Measurements from ENCODE around the gene LMOD1. TPM values are rescaled to one million over a fixed set of nuclear protein-coding genes. Genes with fewer than 3 reads are reported as not detected.

The LMOD1 gene
- total and polyA plus RNA-seq, 3 donors from 2014 or later = 31.4 to 46.3 (median 39.4) TPM

DNA sequence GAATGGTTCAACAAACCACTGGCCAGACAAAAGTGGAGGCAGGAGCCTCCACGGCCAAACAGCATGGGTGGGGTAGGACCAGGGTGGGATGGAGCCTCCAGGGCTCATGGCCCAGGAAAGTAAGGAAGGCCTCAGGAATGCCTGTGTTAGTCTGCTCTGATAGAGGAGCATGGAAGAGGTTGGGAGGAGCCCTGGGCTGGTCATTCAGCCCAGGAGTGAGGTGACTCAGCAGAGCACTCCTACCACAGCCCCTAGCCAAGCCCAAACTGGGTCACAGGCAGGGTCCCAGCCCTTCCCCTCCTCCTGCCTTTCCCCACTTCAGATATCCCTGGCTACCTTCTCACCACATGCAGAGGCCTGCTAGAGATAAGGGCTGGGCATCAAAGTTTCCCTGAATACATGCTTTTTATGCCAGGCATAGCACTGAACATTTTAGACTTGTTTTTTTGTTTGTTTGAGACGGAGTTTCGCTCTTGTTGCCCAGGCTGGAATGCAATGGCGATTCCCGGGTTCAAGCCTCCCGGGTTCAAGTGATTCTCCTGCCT lies 60.7 kb downstream of the LMOD1 start:
- TF ChIP-seq, protein P1, sequence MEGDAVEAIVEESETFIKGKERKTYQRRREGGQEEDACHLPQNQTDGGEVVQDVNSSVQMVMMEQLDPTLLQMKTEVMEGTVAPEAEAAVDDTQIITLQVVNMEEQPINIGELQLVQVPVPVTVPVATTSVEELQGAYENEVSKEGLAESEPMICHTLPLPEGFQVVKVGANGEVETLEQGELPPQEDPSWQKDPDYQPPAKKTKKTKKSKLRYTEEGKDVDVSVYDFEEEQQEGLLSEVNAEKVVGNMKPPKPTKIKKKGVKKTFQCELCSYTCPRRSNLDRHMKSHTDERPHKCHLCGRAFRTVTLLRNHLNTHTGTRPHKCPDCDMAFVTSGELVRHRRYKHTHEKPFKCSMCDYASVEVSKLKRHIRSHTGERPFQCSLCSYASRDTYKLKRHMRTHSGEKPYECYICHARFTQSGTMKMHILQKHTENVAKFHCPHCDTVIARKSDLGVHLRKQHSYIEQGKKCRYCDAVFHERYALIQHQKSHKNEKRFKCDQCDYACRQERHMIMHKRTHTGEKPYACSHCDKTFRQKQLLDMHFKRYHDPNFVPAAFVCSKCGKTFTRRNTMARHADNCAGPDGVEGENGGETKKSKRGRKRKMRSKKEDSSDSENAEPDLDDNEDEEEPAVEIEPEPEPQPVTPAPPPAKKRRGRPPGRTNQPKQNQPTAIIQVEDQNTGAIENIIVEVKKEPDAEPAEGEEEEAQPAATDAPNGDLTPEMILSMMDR (IDR thresholded peaks at IDR 0.05) = no peak
- TF ChIP-seq POLR2A (IDR thresholded peaks at IDR 0.05) = no peak
- no peaks in the 10 kb centered on the region for H3K36me3 ChIP-seq (ENCODE audit: low read depth, missing control alignments)
- peak; percentile 14 for DNase-seq

DNA sequence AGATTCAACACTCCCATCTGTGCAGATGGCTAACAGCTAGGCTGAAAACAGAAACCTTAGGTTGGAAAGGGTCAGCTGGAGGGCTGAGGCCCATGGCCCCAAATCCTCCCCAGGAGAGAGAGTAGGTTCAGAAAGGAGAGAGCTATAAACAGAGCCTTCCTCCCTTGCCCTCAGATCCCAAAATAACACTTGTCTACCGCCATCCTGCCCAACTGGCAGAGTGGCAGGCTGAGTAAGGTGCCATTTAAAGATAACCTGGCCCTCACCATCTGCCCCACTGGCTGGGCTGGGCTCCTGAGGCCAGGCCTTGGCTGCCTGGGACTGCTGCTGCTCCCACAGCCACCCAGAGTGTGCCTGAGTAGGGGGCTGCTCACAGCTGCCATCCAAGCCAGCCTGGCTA lies 61.9 kb downstream of the LMOD1 start:
- 38 to 67% methylated on average over 1 of the region's 1 CpG for WGBS, 2 donors
- TF ChIP-seq, protein P1 (IDR thresholded peaks at IDR 0.05) = no peak
- TF ChIP-seq POLR2A (IDR thresholded peaks at IDR 0.05) = no peak
- Histone ChIP-seq H3K36me3 (ENCODE audit: low read depth, missing control alignments) (no peaks in the 10 kb centered on the region), H3K27me3 (no peaks in the 10 kb centered on the region), H3K4me3 (no peak overlapping the region), H3K4me1 (peaks cover 37% of the 10 kb centered on the region), H3K27ac (peak overlapping the region; percentile 40 to 63), H3K9me3 (no peaks in the 10 kb centered on the region)
- intact Hi-C loops (cut with DNase I; ENCODE audit: low total_unique reads) = no loop called here
- DNase-seq = peak; percentile 12

More for the DNA sequence above, 60.7 kb downstream of the LMOD1 start:
- intact Hi-C loops (cut with DNase I; ENCODE audit: low total_unique reads) = no loop called here
- Histone ChIP-seq H3K4me1 (peaks cover 45% of the 10 kb centered on the region), H3K4me3 (no peak overlapping the region), H3K9me3 (no peaks in the 10 kb centered on the region), H3K27me3 (no peaks in the 10 kb centered on the region), H3K27ac (peak overlapping the region; percentile 5 to 63)
- WGBS, 2 donors = 78 to 82% methylated on average over 6 of the region's 6 CpGs

- TF ChIP-seq, protein P1 (IDR thresholded peaks at IDR 0.05) = no peak
- TF ChIP-seq POLR2A (IDR thresholded peaks at IDR 0.05) = no peak
- Histone ChIP-seq H3K9me3 (no peaks in the 10 kb centered on the region), H3K36me3 (ENCODE audit: low read depth, missing control alignments) (no peaks in the 10 kb centered on the region), H3K27me3 (no peaks in the 10 kb centered on the region), H3K27ac (peak overlapping the region; percentile 40 to 63), H3K4me3 (no peak overlapping the region), H3K4me1 (peaks cover 35% of the 10 kb centered on the region)
- whole genome bisulfite sequencing, 2 donors = 26 to 29% methylated on average over 7 of the region's 7 CpGs
- intact Hi-C loops (cut with DNase I; ENCODE audit: low total_unique reads) = no loop called here
- DNase-seq = peak; percentile 86
Observed at GRCh38 chr1:201883786-201884185, 62.6 kb downstream of the LMOD1 start.

- no peak for DNase-seq
- H3K9me3 ChIP-seq = no peaks in the 10 kb centered on the region
- H3K27ac ChIP-seq = peak overlapping the region in 1 of 2 donors; percentile 63
- H3K27me3 ChIP-seq = no peaks in the 10 kb centered on the region
- H3K4me1 ChIP-seq = peaks cover 35% of the 10 kb centered on the region
- H3K36me3 ChIP-seq (ENCODE audit: low read depth, missing control alignments) = no peaks in the 10 kb centered on the region
- intact Hi-C loops (cut with DNase I; ENCODE audit: low total_unique reads) = no loop called here
- no peak for TF ChIP-seq POLR2A (IDR thresholded peaks at IDR 0.05)
- TF ChIP-seq, protein P1 (IDR thresholded peaks at IDR 0.05) = no peak
- 76 to 87% methylated on average over 3 of the region's 3 CpGs for WGBS, 2 donors
- H3K4me3 ChIP-seq = no peak overlapping the region
Observed at GRCh38 chr1:201883266-201883665, 63.1 kb downstream of the LMOD1 start.

GRCh38 chr1:201882665-201883132 lies 63.6 kb downstream of the LMOD1 start:
- peak; percentile 16 for DNase-seq
- no peak overlapping the region for H3K27ac ChIP-seq
- no peaks in the 10 kb centered on the region for H3K9me3 ChIP-seq
- no peak for TF ChIP-seq POLR2A (IDR thresholded peaks at IDR 0.05)
- TF ChIP-seq, protein P1 (IDR thresholded peaks at IDR 0.05) = no peak
- 78 to 83% methylated on average over 2 of the region's 2 CpGs for WGBS, 2 donors
- H3K27me3 ChIP-seq = no peaks in the 10 kb centered on the region
- H3K4me1 ChIP-seq = peaks cover 32% of the 10 kb centered on the region
- no peaks in the 10 kb centered on the region for H3K36me3 ChIP-seq (ENCODE audit: low read depth, missing control alignments)
- no peak overlapping the region for H3K4me3 ChIP-seq
- intact Hi-C loops (cut with DNase I; ENCODE audit: low total_unique reads) = no loop called here
